GM12873 (cell line): ENCODE measurements around the gene HES2.

Source experiments
- TF ChIP-seq, protein P1 (sequence below): IDR thresholded peaks from 2 replicates; pipeline ENCODE4 v1.5.1; 2012; ENCODE audit warnings: low read depth, mild to moderate bottlenecking, moderate library complexity, low read length, control low read depth; ENCODE audit not compliant: insufficient read depth; ENCODE audit errors: missing control alignments

The HES2 gene

DNA sequence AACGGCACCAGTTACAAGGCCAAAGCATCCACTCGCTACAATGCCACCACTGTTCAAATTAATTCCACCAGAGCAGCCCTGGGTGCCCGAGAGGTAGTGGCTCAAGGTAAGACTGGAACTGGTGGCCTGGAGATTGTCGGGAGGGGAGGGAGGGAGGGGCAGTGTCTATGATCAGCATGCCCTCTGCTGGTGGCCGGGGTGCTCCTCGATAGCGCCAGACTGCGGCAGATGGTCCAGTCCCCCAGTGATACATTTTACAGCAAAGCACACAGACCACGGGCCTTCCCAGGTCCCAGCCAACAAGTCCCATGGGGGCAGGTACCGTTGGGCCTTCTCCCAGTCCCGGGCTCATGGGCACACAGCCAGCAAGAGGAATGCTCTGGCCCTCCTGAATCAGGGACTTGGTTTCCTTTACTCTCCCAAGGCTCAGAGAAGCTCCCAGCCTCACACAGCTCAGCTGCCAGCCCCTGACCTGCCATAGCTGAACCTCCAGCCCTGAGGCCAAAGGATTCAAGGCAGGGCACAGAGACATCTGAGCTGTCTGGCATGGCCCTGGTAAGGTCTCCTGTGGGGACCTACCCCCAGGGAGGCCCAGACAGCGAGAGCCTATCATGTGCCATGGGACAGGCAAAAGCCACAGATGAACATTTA, 41.5 kb downstream of the HES2 start:
- TF ChIP-seq, protein P1, sequence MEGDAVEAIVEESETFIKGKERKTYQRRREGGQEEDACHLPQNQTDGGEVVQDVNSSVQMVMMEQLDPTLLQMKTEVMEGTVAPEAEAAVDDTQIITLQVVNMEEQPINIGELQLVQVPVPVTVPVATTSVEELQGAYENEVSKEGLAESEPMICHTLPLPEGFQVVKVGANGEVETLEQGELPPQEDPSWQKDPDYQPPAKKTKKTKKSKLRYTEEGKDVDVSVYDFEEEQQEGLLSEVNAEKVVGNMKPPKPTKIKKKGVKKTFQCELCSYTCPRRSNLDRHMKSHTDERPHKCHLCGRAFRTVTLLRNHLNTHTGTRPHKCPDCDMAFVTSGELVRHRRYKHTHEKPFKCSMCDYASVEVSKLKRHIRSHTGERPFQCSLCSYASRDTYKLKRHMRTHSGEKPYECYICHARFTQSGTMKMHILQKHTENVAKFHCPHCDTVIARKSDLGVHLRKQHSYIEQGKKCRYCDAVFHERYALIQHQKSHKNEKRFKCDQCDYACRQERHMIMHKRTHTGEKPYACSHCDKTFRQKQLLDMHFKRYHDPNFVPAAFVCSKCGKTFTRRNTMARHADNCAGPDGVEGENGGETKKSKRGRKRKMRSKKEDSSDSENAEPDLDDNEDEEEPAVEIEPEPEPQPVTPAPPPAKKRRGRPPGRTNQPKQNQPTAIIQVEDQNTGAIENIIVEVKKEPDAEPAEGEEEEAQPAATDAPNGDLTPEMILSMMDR: peak; percentile 7

- TF ChIP-seq, protein P1: no peak
Observed at GRCh38 chr1:6373961-6374720, 45.6 kb downstream of the HES2 start.

GRCh38 chr1:6370006-6370405, 49.7 kb downstream of the HES2 start:
- TF ChIP-seq, protein P1: no peak

DNA sequence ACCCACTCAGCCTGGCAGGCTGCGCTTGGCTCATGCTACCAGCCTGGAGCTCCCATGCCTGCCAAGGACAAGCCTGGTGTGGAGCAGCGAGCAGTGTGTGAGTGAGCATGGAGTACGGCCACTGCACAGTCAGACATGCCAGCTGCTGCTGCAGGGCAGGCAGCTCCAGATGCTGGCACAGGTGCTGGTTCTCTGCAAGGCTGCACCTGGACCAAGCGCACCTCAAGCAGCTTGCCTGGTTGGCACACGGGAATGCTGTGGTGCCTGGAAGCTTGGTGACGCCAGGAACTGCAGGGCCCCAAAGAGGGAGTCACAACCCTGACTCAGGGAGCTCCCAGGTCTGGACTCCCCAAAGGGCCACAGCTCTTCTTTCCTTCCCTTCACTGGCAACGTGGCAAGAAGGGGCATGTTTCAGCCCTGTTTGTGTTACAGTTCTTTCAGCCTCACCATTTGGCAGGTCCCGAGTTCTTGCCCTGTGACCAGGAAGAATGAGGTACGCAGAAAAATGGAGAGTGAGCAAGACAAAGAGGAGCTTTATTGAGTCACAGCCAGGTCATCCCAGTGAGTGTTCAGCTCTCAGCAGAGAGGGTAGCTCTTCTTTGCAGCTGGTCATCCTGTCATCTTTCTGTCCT, 52.2 kb downstream of the HES2 start:
- TF ChIP-seq, protein P1: no peak

- TF ChIP-seq, protein P1: no peak
Observed at GRCh38 chr1:6365047-6365446, 54.7 kb downstream of the HES2 start.

- TF ChIP-seq, protein P1: peak; percentile 60
Observed at GRCh38 chr1:6363085-6363884, 56.4 kb downstream of the HES2 start.
